Caco-2 (cell line): ENCODE measurements around the gene RGS19. TPM values are rescaled to one million over a fixed set of nuclear protein-coding genes. Genes with fewer than 3 reads are reported as not detected.

Experiments
- BruUV-seq: library from RNA; stranded (reverse); fragments of 400-500 nt; replicated peaks from 2 replicates; lab custom pipeline; 2021; lab: Mats Ljungman, UMichigan
- CTCF ChIA-PET: fragments of 300-600 bp; sonication (Branson Sonifier 250); formaldehyde crosslinking; loops from one replicate; lab custom pipeline; 2022; ENCODE audit warnings: antibody characterized with exemption; lab: Charles Lee
- POLR2A ChIA-PET: fragments of 300-600 bp; sonication (Branson Sonifier 250); formaldehyde crosslinking; loops from one replicate; lab custom pipeline; 2022; ENCODE audit warnings: antibody characterized with exemption; lab: Charles Lee
- DNase-seq, 2 experiments: peaks; one replicate each; pipeline versions ENCODE4 v3.0.0 to v3.0.0-alpha.2; 2020 to 2022
- H3K27me3 ChIP-seq: replicated peaks from 2 replicates; pipeline ENCODE4 v1.6.0; 2011; ENCODE audit warnings: low read length; ENCODE audit not compliant: control insufficient read depth, insufficient read depth
- H3K36me3 ChIP-seq: 2 replicates; pipeline ENCODE4 v1.5.1; 2011; ENCODE audit warnings: low read length; ENCODE audit not compliant: control insufficient read depth, insufficient read depth
- H3K4me1 ChIP-seq: fragments of 250-450 bp; sonication (Bioruptor Pico); 2 replicates; pipeline ENCODE4 v1.5.1; 2020; ENCODE audit warnings: mild to moderate bottlenecking
- H3K4me3 ChIP-seq: 2 replicates; pipeline ENCODE4 v1.5.1; 2011; ENCODE audit warnings: low read depth, mild to moderate bottlenecking, control low read depth, low read length
- H3K9me3 ChIP-seq: fragments of 250-450 bp; sonication (Bioruptor Pico); 2 replicates; pipeline ENCODE4 v1.5.1; 2020; ENCODE audit warnings: mild to moderate bottlenecking, moderate library complexity
- H3K27ac Mint-ChIP-seq: one replicate; pipeline ENCODE4 v1.8.0; 2022; ENCODE audit warnings: mixed read lengths; ENCODE audit not compliant: unreplicated experiment
- H3K27me3 Mint-ChIP-seq: one replicate; pipeline ENCODE4 v1.8.0; 2022; ENCODE audit warnings: mixed read lengths; ENCODE audit not compliant: insufficient read depth, unreplicated experiment
- H3K36me3 Mint-ChIP-seq: one replicate; pipeline ENCODE4 v1.8.0; 2022; ENCODE audit warnings: mild to moderate bottlenecking, mixed read lengths; ENCODE audit not compliant: insufficient read depth, unreplicated experiment
- H3K4me1 Mint-ChIP-seq: one replicate; pipeline ENCODE4 v1.8.0; 2022; ENCODE audit warnings: low read depth, mixed read lengths; ENCODE audit not compliant: unreplicated experiment
- H3K4me3 Mint-ChIP-seq: one replicate; pipeline ENCODE4 v1.8.0; 2022; ENCODE audit warnings: mild to moderate bottlenecking, moderate library complexity, mixed read lengths; ENCODE audit not compliant: unreplicated experiment
- H3K9me3 Mint-ChIP-seq: one replicate; pipeline ENCODE4 v1.8.0; 2022; ENCODE audit warnings: mixed read lengths; ENCODE audit not compliant: unreplicated experiment
- intact Hi-C: fragments of 100-400 bp; cut with micrococcal nuclease; formaldehyde crosslinking; loops from one replicate; pipeline ENCODE4 v1.10.0; 2022; ENCODE audit not compliant: unreplicated experiment
- total RNA-seq: library from RNA; stranded (reverse); gene quantifications from 2 replicates; pipeline ENCODE4 v1.2.3, GENCODE V29; 2022
- TF ChIP-seq, protein P1 (sequence below), 2 experiments: fragments of 200-600 bp in 1 of 2; IDR thresholded peaks; 1 replicate in 1 of 2; 2 replicates in 1 of 2; pipeline versions ENCODE4 v1.5.1 to v1.8.0; 2011 to 2022; ENCODE audit warnings: antibody characterized with exemption in 1 of 2, control low read depth in 1 of 2, inconsistent platforms in 1 of 2, low read depth in 1 of 2, low read length in 1 of 2, mild to moderate bottlenecking in 1 of 2, moderate library complexity in 1 of 2; ENCODE audit not compliant: insufficient read depth in 1 of 2, severe bottlenecking in 1 of 2, unreplicated experiment in 1 of 2

Gene RGS19
- total RNA-seq, 1 experiment from 2014 or later: 29.3 TPM

DNA sequence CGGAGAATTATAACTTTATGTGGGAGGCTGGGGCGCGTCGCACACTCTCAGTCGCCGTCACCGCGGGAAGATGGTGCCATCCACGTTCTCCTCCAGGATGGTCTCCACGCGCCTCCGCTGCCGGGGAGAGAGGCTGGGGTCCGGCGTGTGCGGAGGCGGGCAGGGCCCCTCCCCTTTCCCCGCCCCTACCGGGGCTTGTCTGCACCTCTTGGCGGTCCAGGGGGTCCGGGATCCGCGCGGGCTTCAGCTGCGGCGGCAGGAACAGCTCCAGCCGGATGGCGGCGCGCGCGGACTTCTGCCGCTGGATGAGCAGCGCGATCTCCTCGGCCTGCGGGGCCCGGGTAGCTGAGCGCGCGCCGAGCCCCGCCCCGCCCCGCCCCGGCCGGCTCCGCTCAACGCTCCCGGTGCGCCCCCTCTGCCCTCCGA, 4.1 kb upstream of the RGS19 start:
- Mint-ChIP-seq H3K27me3 (peaks cover 18% of the 10 kb centered on the region), H3K4me1 (peaks cover 24% of the 10 kb centered on the region), H3K4me3 (peak overlapping the region; percentile 85), H3K27ac (no peak overlapping the region), H3K9me3 (no peaks in the 10 kb centered on the region), H3K36me3 (peaks cover 11% of the 10 kb centered on the region)
- DNase-seq: peak; percentile 88 to 94
- no peaks in the 10 kb centered on the region for H3K9me3 ChIP-seq
- H3K36me3 ChIP-seq: no peaks in the 10 kb centered on the region
- TF ChIP-seq, protein P1, sequence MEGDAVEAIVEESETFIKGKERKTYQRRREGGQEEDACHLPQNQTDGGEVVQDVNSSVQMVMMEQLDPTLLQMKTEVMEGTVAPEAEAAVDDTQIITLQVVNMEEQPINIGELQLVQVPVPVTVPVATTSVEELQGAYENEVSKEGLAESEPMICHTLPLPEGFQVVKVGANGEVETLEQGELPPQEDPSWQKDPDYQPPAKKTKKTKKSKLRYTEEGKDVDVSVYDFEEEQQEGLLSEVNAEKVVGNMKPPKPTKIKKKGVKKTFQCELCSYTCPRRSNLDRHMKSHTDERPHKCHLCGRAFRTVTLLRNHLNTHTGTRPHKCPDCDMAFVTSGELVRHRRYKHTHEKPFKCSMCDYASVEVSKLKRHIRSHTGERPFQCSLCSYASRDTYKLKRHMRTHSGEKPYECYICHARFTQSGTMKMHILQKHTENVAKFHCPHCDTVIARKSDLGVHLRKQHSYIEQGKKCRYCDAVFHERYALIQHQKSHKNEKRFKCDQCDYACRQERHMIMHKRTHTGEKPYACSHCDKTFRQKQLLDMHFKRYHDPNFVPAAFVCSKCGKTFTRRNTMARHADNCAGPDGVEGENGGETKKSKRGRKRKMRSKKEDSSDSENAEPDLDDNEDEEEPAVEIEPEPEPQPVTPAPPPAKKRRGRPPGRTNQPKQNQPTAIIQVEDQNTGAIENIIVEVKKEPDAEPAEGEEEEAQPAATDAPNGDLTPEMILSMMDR (IDR thresholded peaks at IDR 0.05; ENCODE audit: insufficient read depth in 1 of 2, low read depth in 1 of 2, low read length in 1 of 2, severe bottlenecking in 1 of 2, unreplicated experiment in 1 of 2): peak; percentile 88 to 92
- H3K4me3 ChIP-seq: peak overlapping the region; percentile 63
- H3K27me3 ChIP-seq: peaks cover 4% of the 10 kb centered on the region
- ChIA-PET POLR2A (interaction anchor here (0.5 to 0.6 kb wide), 2 partner anchors 103 to 509 kb away, joined by 4 to 5 read pairs; partner anchors contain the start of genes HELZ2 and PRPF6), CTCF (interaction anchor here (0.6 to 3.8 kb wide), 24 partner anchors 10 to 587 kb away, joined by 3 to 49 read pairs (median 4); partner anchors contain the start of genes PCMTD2, PRPF6, SAMD10 and TCEA2)
- BruUV-seq: no TSS peak
- H3K4me1 ChIP-seq: peaks cover 31% of the 10 kb centered on the region
- intact Hi-C loops: loop anchor here (1.0 kb wide), 1 partner anchor 37 kb away; no protein-coding TSS in a partner anchor

DNA sequence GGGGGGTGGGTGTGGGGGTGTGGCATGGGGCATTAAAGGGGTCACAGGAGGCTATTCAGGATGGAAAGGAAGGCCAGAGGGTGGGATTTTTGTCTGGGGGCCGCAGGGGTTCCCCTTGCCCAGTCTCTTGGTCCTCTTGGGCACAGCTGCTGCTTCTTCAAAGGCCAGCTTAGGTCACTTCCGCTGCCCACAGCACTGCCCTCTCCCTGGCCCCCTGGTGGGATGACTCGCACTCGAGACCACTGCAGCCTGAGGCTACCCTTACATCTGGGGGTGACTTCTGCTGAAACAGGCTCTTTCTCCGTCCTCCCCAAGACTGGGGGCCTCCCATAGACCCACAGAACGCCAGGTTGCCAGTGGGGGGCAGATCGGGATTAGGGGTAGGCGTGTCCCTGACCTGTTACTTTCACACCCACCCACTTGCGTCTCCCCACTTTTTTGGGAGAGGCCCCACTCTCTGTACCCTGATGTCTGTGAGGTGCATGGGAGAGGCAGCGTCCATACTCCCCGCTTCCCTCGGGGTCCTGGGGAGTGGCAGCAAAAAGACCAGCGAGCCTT, 3.6 kb upstream of the RGS19 start:
- no TSS peak for BruUV-seq
- Histone ChIP-seq H3K27me3 (peaks cover 4% of the 10 kb centered on the region), H3K9me3 (no peaks in the 10 kb centered on the region), H3K36me3 (no peaks in the 10 kb centered on the region), H3K4me1 (peaks cover 35% of the 10 kb centered on the region), H3K4me3 (peak overlapping the region; percentile 63)
- peak overlapping the region; percentile 85 for H3K4me3 Mint-ChIP-seq
- H3K4me1 Mint-ChIP-seq: peaks cover 24% of the 10 kb centered on the region
- POLR2A ChIA-PET: interaction anchor here (0.5 to 0.6 kb wide), 2 partner anchors 102 to 509 kb away, joined by 4 to 5 read pairs; partner anchors contain the start of genes HELZ2 and PRPF6
- peaks cover 15% of the 10 kb centered on the region for H3K27me3 Mint-ChIP-seq
- H3K27ac Mint-ChIP-seq: no peak overlapping the region
- peaks cover 6% of the 10 kb centered on the region for H3K36me3 Mint-ChIP-seq
- DNase-seq: no peak
- CTCF ChIA-PET: interaction anchor here (0.7 to 3.8 kb wide), 20 partner anchors 10 to 586 kb away, joined by 3 to 49 read pairs (median 5); partner anchors contain the start of genes PCMTD2, PRPF6, SAMD10 and TCEA2
- intact Hi-C loops: loop anchor here (1.0 kb wide), 1 partner anchor 37 kb away; no protein-coding TSS in a partner anchor
- no peaks in the 10 kb centered on the region for H3K9me3 Mint-ChIP-seq
- TF ChIP-seq, protein P1 (IDR thresholded peaks at IDR 0.05; ENCODE audit: insufficient read depth in 1 of 2, low read depth in 1 of 2, low read length in 1 of 2, severe bottlenecking in 1 of 2, unreplicated experiment in 1 of 2): no peak

DNA sequence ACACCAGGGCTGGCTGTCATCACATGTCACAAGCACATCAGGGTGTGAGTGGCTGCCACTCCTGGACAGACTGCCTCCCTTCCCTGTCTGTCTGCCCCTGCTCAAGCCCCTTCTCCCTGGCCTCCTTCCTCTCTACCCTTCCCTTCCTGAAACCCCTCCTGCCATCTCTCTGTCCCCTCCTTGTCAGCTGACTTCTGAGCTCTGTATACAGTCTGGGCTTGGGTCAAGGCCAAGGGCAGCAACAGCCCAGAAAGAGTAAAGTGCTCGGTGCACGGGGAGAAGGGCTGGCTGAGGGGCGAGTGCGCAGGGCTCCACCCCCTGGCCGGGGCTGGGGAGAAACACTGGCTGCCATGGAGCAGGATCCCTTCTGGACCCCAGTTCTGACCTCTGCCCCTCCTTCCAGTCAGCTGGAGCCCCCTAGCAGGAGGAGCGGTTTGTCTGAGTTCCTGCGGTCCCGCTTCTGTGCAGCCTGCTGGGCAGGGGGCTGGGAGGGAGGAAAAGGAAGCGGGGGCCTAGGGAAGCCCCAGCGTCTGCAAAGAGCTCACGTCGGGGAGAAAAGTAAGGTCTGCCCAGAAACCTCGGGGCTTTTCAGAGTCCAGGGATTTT, 2.9 kb upstream of the RGS19 start:
- H3K27me3 ChIP-seq: peaks cover 4% of the 10 kb centered on the region
- peaks cover 15% of the 10 kb centered on the region for H3K27me3 Mint-ChIP-seq

More for the DNA sequence above, 2.9 kb upstream of the RGS19 start:
- POLR2A ChIA-PET: no interaction called here
- intact Hi-C loops: no loop called here
- no peak for DNase-seq
- TF ChIP-seq, protein P1 (IDR thresholded peaks at IDR 0.05; ENCODE audit: insufficient read depth in 1 of 2, low read depth in 1 of 2, low read length in 1 of 2, severe bottlenecking in 1 of 2, unreplicated experiment in 1 of 2): no peak
- no peak overlapping the region for H3K27ac Mint-ChIP-seq
- peaks cover 35% of the 10 kb centered on the region for H3K4me1 ChIP-seq
- no peaks in the 10 kb centered on the region for H3K9me3 ChIP-seq
- CTCF ChIA-PET: interaction anchor here (0.6 to 3.8 kb wide), 8 partner anchors 16 to 102 kb away, joined by 3 to 17 read pairs (median 8); partner anchors contain the start of genes PRPF6 and TCEA2
- no peak overlapping the region for H3K4me3 ChIP-seq
- no peaks in the 10 kb centered on the region for H3K9me3 Mint-ChIP-seq
- BruUV-seq: no TSS peak
- peaks cover 6% of the 10 kb centered on the region for H3K36me3 Mint-ChIP-seq
- H3K4me3 Mint-ChIP-seq: peak overlapping the region; percentile 65
- peaks cover 24% of the 10 kb centered on the region for H3K4me1 Mint-ChIP-seq
- H3K36me3 ChIP-seq: no peaks in the 10 kb centered on the region
